Measurements from ENCODE around the gene RNF208. TPM values are rescaled to one million over a fixed set of nuclear protein-coding genes. Genes with fewer than 3 reads are reported as not detected.

The RNF208 gene
- polyA plus RNA-seq, 1 of the 3 experiments (the other 2 are of a cell fraction) = 2.7 TPM

DNA sequence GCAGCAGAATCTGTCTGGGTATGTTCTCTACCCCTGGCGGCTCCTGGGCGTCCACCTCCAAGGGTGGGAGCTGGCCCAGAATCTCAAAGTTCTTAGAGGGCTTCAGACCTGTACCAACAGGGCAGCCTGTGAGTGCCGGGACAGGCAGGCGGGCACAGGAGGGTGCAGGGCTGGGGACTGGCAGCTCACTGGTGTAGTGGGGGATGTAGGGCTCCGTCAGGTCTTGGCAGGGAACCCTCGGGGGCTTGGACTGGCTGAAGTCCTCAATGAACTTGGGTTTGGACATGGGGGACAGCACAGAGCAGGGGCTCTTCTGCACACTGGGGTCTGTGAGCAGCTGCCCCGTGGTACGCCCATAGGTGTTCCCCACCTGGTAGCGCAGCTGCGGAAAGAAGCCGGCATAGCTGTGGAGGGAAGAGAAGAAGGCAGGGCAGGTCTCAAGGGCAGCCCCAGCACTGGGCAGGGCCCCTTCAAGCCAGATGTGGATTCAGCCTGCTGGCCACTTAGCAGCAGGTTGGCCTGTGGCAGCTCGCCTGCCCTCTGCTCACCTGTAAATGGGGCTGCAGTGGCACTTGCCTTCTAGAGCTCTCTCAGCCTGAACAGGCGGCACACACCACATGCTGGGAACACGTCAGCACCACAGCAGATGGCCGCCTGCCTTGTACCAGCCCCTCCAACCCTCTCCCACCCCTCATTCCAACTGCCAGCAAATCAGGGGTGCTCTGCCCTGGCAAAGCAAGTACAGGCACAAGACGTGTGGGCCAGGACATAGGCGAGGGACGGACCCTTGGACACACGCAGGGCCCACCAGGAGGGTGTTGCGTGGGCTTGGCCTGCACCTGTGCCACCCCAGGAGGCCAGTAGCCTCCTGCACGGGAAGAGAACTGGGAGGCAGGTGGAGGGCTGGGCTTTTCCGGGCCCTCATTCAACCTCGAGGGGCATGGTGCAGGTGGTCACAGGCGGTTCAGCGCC, 23.7 kb upstream of the RNF208 start:
- H3K9ac ChIP-seq = no peak overlapping the region
- H4K20me1 ChIP-seq (ENCODE audit: insufficient read depth) = peaks cover 29% of the 10 kb centered on the region
- H2AFZ ChIP-seq (ENCODE audit: low read depth) = no peak overlapping the region
- peaks cover 9% of the 10 kb centered on the region for H3F3A ChIP-seq (replicated peaks; ENCODE audit: insufficient read depth)
- no peak overlapping the region for H3K27ac ChIP-seq (ENCODE audit: low read depth in 2 of 2, low read length in 1 of 2)
- H3K27me3 ChIP-seq (ENCODE audit: insufficient read depth) = no peaks in the 10 kb centered on the region
- H3K36me3 ChIP-seq (replicated peaks in 1 of 2; ENCODE audit: control insufficient read depth in 1 of 2, insufficient read depth in 2 of 2, low read length in 1 of 2) = peaks cover 13 to 20% of the 10 kb centered on the region in 2 experiments
- CTCF ChIA-PET = interaction anchor here (1.8 to 8.2 kb wide), 2 partner anchors 8 to 18 kb away, joined by 8 to 38 read pairs; partner anchors contain the start of gene RNF224
- DNase-seq = no peak
- H3K9me2 ChIP-seq = no peaks in the 10 kb centered on the region
- no peaks in the 10 kb centered on the region for H3K9me3 ChIP-seq
- no peak overlapping the region for H3K4me2 ChIP-seq
- no peak overlapping the region for H3K4me3 ChIP-seq (ENCODE audit: low read depth in 2 of 2, low read length in 1 of 2)
- TF ChIP-seq GATA2 (CRISPR knock-in tag; IDR thresholded peaks at IDR 0.05) (no peak), FOXJ3 (CRISPR knock-in tag; IDR thresholded peaks at IDR 0.05) (no peak), GABPA (IDR thresholded peaks at IDR 0.05; ENCODE audit: low read depth) (no peak), RFX5 (IDR thresholded peaks at IDR 0.05; ENCODE audit: low read length) (no peak), EP300 (IDR thresholded peaks at IDR 0.05; ENCODE audit: borderline replicate concordance in 1 of 2, low read depth in 1 of 2, low read length in 1 of 2) (no peak), NRF1 (IDR thresholded peaks at IDR 0.05; ENCODE audit: low read depth, low read length) (no peak), EZH2phosphoT487 (IDR thresholded peaks at IDR 0.05; ENCODE audit: borderline replicate concordance, low read depth) (no peak), SIN3A (IDR thresholded peaks at IDR 0.05; ENCODE audit: borderline replicate concordance, low read depth, low read length) (no peak), MXI1 (IDR thresholded peaks at IDR 0.05; ENCODE audit: low read depth, low read length) (no peak), NFIC (IDR thresholded peaks at IDR 0.05; ENCODE audit: borderline replicate concordance) (no peak), SMC3 (IDR thresholded peaks at IDR 0.05; ENCODE audit: low read depth, low read length) (no peak), TCF12 (IDR thresholded peaks at IDR 0.05) (no peak), POLR2AphosphoS5 (IDR thresholded peaks at IDR 0.05; ENCODE audit: low read depth, low read length) (no peak), RXRA (IDR thresholded peaks at IDR 0.05; ENCODE audit: borderline replicate concordance, low read depth) (no peak)
- TF ChIP-seq, protein P1, sequence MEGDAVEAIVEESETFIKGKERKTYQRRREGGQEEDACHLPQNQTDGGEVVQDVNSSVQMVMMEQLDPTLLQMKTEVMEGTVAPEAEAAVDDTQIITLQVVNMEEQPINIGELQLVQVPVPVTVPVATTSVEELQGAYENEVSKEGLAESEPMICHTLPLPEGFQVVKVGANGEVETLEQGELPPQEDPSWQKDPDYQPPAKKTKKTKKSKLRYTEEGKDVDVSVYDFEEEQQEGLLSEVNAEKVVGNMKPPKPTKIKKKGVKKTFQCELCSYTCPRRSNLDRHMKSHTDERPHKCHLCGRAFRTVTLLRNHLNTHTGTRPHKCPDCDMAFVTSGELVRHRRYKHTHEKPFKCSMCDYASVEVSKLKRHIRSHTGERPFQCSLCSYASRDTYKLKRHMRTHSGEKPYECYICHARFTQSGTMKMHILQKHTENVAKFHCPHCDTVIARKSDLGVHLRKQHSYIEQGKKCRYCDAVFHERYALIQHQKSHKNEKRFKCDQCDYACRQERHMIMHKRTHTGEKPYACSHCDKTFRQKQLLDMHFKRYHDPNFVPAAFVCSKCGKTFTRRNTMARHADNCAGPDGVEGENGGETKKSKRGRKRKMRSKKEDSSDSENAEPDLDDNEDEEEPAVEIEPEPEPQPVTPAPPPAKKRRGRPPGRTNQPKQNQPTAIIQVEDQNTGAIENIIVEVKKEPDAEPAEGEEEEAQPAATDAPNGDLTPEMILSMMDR (IDR thresholded peaks at IDR 0.05) = no peak
- TF ChIP-seq, protein P2, sequence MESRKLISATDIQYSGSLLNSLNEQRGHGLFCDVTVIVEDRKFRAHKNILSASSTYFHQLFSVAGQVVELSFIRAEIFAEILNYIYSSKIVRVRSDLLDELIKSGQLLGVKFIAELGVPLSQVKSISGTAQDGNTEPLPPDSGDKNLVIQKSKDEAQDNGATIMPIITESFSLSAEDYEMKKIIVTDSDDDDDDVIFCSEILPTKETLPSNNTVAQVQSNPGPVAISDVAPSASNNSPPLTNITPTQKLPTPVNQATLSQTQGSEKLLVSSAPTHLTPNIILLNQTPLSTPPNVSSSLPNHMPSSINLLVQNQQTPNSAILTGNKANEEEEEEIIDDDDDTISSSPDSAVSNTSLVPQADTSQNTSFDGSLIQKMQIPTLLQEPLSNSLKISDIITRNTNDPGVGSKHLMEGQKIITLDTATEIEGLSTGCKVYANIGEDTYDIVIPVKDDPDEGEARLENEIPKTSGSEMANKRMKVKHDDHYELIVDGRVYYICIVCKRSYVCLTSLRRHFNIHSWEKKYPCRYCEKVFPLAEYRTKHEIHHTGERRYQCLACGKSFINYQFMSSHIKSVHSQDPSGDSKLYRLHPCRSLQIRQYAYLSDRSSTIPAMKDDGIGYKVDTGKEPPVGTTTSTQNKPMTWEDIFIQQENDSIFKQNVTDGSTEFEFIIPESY (IDR thresholded peaks at IDR 0.05; ENCODE audit: borderline replicate concordance, low read depth) = no peak
- TF ChIP-seq, protein P3, sequence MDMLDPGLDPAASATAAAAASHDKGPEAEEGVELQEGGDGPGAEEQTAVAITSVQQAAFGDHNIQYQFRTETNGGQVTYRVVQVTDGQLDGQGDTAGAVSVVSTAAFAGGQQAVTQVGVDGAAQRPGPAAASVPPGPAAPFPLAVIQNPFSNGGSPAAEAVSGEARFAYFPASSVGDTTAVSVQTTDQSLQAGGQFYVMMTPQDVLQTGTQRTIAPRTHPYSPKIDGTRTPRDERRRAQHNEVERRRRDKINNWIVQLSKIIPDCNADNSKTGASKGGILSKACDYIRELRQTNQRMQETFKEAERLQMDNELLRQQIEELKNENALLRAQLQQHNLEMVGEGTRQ (IDR thresholded peaks at IDR 0.05; ENCODE audit: borderline replicate concordance, low read depth, low read length) = no peak
- POLR2A ChIA-PET = interaction anchor here (0.8 to 1.0 kb wide), 2 partner anchors 8 to 9 kb away, joined by 3 to 4 read pairs; partner anchors contain the start of gene NELFB
- 85% methylated on average over 8 of the region's 25 CpGs for WGBS (ENCODE audit: low lambda C conversion rate)
- peaks cover 28% of the 10 kb centered on the region for H3K79me2 ChIP-seq (ENCODE audit: insufficient read depth)
- H3K4me1 ChIP-seq (ENCODE audit: control insufficient read depth in 1 of 2, insufficient read depth in 2 of 2, low read depth in 1 of 2, low read length in 1 of 2) = peaks cover 8 to 20% of the 10 kb centered on the region in 2 experiments; a peak in 1 of 4 replicates

Data from SK-N-SH (cell line).